NCI-H2081 (cell line): Measurements from ENCODE around the gene TMIE.
A peak's percentile ranks its signal among the peaks of the same experiment; 100 is the strongest.
"Not testable (repeated sequence)": the region's sequence is repeated elsewhere in the genome, so short reads cannot be mapped to it uniquely, and the experiment has no call there.

Experiments used
- DNase-seq, 2 experiments: peaks; one replicate each; lab custom pipeline; 2025; lab: John Stamatoyannopoulos, UW

The TMIE gene

DNA sequence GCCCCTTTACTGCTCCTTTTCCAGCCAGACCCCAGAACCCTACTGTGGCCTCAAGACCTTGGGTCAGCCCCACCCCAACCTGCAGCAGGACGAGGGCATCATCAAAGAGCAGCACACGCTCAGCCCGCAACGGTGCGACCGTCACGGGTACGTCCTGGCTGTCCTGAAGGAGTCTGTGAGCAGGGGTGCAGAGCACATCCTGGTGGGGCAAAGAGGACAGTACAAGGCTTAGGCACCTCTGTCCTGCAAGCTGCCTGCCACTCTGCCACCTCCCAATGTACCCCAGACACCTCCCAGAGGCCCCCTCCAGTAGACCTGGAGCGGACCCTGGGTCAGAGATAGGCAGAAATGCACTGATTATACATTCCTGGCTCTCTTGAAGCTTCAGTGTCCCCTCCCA is 15.7 kb upstream of the TMIE start:
- DNase-seq = no peak

DNA sequence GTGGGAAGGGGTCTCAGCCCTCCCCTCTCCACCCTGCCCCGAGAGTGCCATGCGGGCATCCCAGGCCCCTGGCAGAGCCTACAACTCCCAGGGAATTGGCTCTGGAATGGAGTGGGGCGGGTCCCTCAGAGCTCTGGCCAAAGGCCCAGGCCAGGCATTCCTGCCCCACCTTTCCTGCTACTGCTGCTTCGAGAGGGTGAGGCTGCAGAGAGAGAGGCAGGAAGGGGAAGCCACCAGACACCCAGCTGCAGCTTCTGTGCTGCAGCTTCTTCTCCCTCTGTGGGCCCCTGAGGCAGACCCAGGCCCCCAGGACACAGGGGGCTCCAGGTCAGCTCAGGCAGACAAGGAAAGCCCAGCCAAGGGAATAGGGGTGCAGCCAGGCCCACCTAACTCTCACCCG is 10.4 kb upstream of the TMIE start:
- DNase-seq = no peak

DNA sequence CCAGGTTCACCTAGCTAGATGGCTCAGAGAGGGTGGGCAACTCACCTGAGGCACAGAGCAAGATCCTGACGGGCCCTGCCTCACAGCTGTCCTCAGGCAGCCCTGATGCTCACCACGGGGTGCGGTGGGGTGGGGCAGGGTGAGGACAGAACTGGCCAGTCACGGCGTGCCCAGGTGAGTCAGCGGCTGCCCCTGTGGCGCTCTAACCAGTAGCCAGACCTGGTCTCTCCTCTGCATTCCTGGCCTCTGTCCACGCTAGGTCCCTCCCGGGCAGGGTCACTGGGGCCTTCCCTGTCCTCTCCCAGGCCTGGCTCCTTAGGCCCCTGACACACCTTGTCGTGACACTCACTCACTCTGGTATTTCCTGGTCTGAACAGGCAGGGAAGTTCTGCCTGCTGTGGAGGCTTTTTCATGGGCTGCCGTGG is 8.6 kb upstream of the TMIE start:
- no peak for DNase-seq

DNA sequence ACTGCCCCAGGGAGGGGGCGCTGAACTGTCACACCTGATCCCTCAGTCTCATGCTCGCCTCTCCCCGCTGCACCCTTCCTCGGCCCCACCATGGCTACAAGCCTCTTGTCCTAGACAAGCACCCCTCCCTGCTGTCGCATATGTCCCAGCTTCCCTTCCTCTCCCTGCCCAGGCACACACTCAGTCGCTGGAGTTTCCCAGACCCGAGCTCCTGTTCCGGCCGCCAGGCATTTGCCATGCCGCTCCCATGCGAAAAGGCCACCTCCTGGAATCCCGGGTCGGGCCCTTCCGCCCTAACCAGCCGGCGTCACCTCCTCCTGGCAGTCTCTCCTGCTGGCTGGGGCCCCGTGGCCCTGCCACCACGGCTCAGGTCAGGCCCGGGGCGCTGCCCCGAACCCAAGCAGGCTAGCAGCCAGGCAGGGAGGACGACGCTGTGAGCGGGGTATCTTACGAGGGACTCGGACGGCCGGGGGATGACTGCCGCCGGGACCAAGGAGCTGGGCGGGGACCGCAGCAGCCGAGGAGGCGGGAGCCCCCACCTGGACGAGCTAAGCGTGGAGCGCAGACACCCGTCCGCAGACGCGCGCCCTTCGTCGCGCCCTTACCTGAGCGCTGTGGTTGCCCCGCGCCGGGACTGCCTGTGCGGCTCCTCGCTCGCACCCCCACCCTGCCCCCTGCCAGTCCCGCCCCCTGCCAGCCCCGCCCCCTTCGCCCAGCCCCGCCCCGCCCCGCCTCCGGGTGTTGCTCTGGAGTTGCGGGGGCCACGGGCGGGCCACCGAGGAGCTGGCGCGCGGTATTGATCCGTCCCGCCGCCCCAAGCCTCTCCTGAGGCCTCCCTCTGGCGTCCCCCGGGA is 7.9 kb upstream of the TMIE start, which contains the start of gene ALS2CL:
ALS2CL (minus strand) TSS at position 642 of the 854 bp plus-strand sequence. CDS start 4,239 bp downstream, outside the sequence.
- no peak for DNase-seq

DNA sequence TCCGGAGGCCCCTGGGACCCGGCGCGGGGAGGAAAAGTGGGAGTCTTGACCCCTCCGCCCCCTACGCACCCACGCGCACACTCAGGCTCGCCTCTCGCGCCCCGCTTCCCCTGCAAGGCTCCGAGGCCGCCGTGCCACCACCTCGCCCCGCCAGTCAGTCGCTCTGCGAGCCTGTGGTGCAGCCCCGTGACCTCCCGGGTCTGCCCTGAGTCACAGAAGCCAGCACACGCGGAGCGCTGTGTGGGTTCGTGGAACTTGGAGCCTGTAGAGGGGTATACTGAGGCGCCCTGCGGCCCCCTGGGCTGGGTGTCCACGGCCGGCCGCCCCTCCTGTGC is 7.3 kb upstream of the TMIE start:
- DNase-seq = no peak

DNA sequence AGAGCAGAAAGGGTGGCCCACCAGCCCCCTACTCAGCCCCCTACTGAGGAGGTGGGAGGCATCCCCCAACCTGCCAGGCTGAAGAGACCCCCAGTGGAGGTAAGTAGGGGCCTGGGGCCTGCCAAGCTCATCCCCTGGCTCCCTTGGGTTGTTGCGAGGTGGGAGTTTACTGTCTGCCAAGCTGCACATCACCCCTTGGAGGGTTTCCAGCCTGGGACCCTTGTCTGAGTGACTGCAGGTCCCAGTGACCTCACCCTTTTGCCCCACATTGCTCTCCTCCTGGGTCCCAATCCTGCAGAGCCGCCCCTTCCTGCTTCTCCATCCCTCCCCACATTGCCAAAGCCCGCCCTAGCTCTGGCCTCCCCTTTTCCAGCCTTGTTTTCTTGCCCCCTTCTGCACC is 6.7 kb upstream of the TMIE start:
- no peak for DNase-seq

DNA sequence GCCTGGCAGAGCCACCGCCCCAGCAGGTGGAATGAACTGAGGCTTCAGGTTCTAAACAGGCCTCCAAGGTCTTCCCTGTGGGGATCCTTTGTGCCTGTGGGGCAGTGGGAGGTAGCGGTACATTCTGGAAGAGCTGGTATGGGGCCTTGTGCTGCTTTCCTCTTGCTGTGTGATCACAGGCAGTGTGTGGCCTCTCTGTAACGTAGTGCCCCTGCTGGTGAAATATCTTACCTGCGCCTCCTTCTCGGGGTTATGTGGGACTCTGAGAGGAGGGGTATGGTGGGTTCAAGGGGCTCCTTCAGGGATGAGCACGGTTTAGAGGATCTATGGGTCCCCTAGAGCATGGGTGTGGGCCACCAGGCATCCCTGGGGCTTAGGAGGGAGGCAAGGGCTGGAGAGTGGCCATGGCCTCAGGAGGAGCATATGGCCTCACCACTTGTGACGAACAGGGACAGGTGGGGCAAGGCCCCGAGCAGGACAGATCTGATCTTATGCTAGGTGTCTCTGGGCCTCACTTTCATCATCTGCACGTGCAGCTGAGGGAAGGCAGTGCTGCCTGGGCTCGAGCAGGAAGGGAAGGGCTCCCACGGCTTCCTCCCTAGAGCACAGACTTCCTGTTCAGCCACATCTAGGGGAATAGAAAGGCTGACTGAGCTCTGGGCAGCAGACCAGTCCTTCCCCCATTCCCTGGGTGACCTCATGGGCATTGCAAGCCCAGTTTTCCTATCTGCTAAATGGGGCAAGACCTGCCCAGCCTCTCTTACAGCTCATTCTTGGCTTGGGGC is 5.8 kb upstream of the TMIE start:
- no peak for DNase-seq

DNA sequence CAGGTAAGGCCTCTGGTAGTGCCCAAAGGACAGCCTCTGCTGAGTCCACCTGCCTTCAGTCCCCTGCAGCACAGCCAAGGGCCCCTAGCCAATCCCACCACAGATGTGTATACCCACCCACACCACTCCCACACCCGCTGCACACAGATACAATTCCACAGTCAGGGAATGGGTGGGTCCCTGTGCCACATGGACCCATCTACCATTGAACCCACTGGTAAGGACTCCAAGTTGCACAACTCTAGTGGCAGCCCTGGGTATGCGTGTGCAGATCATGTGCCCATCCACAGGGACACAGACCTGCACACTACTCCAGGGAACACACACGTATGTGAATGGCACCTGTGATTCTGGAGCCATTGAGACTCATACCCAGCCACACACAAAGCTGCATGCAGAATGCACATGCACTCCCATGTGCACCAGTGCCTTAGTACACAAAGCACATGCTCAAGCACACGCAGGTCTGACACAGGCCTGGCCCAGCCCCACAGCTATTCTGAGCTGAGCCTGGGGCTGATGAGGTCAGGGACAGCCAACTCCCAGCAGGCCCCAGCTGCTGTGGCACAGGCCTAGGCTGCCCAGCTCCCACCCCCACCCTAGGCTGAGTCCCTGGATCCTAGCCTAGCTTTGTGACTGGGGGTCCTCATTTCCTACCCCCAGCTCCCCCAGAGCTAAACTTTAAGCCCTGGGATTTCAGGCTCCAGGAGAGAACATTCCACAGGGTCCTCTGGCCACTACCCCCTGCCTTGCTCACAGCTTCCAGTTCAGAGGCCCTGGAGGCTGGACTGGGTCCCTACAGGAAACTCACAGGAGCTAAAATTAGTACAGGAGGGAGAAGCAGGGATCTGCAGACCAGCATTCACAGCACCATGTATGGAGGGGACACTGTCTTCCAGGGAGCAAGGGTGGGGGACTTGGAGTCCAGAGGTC is 5.0 kb upstream of the TMIE start:
- no peak for DNase-seq

DNA sequence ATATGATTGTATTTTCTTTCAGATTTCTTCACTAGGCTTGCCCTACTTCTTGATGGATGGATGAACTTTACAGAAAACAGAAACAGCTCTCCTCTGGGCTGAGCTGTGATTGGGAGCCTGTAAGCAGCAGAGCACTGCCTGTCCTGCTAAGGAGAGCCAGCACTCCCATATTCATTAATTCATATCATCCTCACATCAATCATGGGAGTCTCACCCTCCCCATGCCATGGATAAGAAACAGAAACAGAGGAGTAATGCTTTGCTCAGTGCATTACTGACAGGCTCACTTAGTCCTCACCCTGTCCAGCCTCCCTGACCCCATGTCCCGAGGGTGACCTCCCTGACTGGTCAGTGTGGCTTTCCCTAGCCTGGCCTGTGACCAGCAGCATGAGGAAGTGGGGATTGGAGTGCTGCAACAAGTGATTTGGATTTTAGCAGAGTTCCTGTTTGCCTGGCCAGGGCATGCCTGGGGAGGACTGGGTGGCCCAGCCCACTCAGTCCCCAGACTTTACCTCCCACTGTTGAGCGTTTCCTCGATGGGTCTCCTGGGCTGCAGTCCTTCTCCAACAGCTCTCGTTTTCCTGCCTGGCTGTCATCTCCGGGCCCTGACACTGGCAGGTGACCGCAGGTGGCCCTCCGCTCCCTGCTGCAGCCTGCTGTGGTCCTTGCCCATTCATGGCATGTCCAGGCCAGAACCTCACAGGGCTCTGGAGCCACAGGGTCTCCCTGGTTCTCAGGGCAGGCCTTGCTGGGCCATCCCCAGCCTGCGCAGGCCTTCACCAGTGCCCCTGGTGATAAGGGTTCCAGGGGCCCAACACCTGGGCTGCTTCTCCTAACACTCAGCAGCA is 1.3 kb upstream of the TMIE start:
- no peak for DNase-seq

DNA sequence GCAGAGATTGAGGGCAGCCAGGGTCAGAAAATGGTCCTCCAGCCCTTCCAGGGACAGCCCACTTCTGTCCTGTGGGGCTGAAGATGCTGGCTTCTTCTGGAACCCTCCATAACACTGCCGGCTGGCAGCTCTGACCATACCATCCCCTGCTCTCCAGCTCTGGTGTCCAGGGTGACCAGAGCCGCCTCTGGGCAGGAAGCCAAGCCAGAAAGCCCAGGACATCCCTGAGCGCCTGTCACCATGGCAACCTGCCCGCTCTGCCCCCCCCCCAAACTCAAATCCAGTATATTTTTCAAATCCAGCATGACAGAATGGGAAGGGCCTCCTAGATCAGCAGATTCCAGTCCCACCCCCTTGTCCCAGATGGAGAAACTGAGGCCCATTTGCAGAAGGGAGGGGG is 420 bp upstream of the TMIE start:
- peak in 1 of 2 experiments; percentile 50 for DNase-seq

DNA sequence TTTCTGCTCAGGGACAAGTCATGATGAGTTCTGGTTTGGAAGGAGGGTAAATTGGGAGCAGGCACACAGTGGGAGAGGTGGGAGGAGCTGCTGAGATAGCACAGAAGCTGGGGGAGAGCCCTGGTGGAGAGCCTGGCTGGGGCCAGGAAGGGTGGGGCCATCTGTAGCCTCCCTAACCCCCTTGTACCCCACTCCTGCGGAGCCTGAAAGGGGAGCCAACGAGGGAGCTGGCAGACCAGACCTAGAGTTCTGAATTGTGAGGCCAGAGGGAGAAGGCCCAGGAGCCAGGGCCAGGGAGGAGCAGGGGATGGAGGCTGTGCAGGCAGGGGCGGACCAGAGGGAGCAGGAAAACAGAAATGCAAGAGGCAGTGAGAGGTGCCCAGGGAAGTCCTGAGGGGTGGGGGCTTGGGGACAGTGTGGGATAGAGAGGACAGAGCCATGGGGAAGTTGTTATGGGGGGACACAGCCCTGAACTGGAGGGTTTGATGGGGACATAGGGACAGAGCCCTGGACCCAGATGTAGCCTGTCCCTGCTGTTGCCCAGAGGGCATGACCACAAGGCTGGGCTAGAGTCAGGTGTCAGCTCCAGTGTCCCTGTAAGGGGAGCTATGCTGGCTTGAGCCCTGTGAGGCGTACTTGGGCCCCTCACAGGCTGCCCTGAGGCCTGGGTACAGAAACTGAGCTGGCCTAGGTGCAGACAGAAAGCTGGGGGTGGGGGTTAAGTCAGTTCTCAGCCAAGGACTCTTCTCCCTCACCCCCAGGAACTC is 1.2 kb downstream of the TMIE start:
- DNase-seq = no peak

DNA sequence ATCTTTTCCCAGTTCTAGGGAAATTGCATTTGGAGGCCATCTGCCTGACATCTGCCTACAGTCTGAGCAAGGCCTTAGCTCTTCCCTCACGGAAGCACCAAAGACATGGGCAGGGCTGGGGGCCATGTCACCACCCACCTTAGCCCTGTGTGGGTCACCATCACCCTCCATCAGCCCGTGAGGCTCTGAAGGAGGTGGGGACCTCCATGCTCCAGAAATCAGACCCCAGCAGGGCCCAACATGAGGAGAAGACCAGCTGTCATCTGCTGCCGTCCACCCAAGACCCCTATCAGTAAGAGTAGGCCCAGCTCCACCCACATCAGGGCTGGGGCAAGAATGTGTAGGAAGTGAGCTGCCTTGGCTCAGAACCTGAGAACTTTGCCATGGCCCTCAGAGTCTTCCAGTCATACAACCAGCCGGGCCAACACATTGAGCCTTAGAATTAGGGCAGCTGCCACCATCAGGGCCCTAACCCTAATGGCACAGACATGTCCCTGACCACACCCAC is 1.9 kb downstream of the TMIE start:
- DNase-seq = no peak

DNA sequence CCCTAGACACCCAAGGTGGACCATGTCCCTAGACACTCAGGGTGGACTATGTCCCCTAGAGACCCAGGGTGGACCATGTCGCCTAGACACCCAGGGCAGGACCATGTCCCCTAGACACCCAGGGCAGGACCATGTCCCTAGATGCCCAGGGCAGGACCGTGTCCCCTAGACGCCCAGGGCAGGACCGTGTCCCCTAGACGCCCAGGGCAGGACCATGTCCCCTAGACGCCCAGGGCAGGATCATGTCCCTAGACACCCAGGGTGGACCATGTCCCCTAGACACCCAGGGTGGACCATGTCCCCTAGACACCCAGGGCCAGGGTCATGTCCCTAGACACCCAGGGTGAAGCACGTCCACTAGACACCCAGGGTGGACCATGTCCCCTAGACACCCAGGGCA is 3.2 kb downstream of the TMIE start:
- not testable (repeated sequence) for DNase-seq

DNA sequence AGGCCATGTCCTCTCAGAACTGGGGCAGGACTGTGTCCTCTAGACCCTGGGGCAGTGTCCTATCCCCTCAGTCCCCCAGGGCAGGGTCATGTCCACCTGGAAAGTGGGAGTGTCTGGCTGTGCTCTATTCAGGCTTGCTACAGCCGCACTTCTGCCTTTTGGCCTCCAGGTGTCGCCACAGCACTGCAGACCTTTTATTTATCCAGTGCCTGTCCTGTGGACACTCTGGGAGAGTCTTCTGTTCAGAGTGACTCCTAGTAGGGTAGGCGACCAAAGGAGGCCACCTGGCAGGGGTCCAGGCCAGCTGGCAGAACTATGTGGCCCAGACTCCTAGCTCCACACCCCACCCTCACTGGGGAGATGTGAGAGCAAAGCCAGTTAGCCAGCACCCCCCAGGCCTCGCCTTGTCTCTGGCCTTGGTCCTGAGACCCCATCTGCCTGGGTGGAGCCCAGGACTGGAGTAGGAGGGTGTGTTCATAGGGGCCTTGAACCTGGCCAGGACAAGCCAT is 3.9 kb downstream of the TMIE start:
- peak; percentile 53 to 69 for DNase-seq

DNA sequence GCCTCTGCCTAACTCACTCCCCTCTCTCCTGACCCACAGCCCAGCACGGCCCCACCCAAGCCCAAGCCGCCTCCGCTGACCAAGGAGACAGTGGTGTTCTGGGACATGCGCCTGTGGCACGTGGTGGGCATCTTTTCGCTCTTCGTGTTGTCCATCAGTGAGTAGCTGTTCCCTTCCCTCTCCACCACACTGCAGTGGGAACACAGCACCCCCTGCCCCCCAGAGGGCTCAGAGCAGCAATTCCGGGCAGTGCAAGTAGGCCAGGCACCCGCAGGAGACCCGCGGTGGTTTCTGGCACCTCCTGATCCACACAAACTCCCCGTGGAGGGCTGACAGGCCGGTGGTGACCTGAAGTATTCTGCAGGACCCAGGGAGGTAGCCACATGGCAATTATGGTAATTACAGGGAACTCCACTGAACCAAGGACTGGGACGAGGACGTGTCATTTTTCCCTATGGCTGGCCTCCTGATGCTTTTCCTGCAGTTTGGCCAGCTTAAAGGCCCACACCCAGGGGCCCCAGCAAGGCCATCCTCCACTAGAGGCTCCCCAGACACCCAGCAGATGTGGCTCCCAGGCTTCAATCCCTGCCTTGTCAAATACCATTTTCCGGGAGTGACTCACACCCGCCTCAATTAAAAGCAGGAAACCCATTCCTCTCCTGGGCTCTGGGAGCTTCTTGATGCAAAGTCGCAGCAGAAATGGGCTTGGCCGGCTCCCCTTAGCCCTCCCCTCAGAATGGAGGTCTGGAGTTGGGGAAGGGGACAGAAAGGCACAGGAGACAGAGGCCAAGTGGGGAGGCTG is 4.8 kb downstream of the TMIE start:
- DNase-seq = peak; percentile 30 to 49

DNA sequence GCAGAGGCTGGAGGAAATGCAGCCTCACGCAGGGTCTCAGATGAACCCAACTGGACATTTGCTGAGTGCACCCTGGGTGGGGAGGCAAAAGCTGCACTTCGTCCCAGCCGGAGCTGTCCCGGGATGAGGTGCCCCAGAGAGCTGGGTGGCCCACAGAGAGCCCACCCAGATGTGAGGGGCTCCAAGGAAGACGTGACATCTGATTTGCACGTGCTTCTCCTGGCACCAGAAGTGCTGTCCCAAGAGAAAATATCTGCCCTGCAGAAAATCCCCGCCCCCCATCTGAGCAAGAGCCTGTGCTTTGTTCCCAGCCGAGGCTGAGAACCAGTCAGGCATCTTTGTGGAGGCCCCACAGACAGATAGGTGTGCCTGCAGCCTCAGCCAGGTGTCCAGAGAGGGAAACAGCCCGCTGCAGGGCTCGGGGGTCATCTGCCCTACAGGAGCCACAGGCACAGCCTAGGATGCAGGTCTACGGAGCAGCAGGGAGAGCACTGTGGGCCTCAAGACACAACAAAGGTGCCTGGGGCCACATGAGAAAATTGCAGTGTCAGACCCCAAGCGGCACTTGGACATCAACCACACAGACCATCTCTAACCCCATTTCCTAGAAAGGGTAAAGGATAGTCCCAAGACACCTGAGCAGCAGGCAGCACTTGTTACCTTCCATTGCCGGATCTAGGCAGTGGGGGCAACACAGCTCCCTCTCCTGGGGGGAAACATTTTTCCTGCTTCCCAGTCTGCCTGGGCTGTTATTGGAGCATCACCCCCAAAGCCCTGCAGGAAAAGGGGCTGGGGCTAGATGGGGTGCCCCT is 5.8 kb downstream of the TMIE start:
- DNase-seq = no peak

DNA sequence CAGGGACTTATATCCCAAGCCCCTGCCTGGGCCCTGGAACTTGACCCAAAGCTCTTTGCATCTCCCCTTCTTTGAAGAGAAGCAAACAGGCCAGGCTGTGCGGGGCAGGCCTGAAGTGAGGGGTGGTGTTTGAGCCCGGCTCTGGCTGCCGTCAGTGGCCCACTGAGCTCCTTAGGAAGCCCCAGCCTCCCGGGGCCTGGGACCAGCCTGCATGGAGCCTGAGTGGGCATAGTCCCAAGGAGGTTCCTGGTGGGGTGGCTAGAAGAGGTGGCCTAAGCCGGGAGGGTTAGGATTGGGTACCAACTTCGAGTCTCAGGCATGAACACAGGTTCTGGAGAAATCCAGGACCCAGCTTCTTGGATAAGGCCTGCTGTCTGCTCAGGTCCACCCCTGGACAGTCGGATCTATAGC is 6.4 kb downstream of the TMIE start:
- no peak for DNase-seq
